GOT3 (cell line): ENCODE results near the gene NCOA1.
A peak's percentile ranks its signal among the peaks of the same experiment; 100 is the strongest.
"Not testable (repeated sequence)": the region's sequence is repeated elsewhere in the genome, so short reads cannot be mapped to it uniquely, and the experiment has no call there.

Experiments
- DNase-seq: peaks from one replicate; lab custom pipeline; 2025; ENCODE audit warnings: mixed read lengths; lab: John Stamatoyannopoulos, UW

Gene NCOA1

GRCh38 chr2:24490690-24491541, at the start of gene NCOA1:
Gene NCOA1, plus strand, starts transcription at chr2:24491254. Its CDS starts 167,424 bp downstream, at chr2:24658678.
- peak; percentile 66 for DNase-seq

GRCh38 chr2:24448797-24449196, 42.3 kb upstream of the NCOA1 start:
- no peak for DNase-seq

GRCh38 chr2:24449344-24449743, 41.7 kb upstream of the NCOA1 start:
- no peak for DNase-seq

GRCh38 chr2:24451805-24452501, 39.1 kb upstream of the NCOA1 start:
- DNase-seq: no peak

- DNase-seq: no peak
Observed at GRCh38 chr2:24452502-24452885, 38.6 kb upstream of the NCOA1 start.

GRCh38 chr2:24453379-24454073, 37.5 kb upstream of the NCOA1 start:
- no peak for DNase-seq

GRCh38 chr2:24454294-24454693, 36.8 kb upstream of the NCOA1 start:
- DNase-seq: no peak

GRCh38 chr2:24456599-24457556, 34.2 kb upstream of the NCOA1 start:
- DNase-seq: peak; percentile 20

- no peak for DNase-seq
Observed at GRCh38 chr2:24457696-24458386, 33.2 kb upstream of the NCOA1 start.

- DNase-seq: no peak
Observed at GRCh38 chr2:24459224-24460161, 31.6 kb upstream of the NCOA1 start.

GRCh38 chr2:24461685-24462084, 29.4 kb upstream of the NCOA1 start:
- no peak for DNase-seq

- no peak for DNase-seq
Observed at GRCh38 chr2:24463271-24463670, 27.8 kb upstream of the NCOA1 start.

GRCh38 chr2:24466871-24467870, 23.9 kb upstream of the NCOA1 start:
- DNase-seq: no peak

- not testable (repeated sequence) for DNase-seq
Observed at GRCh38 chr2:24468453-24468852, 22.6 kb upstream of the NCOA1 start.

- DNase-seq: no peak
Observed at GRCh38 chr2:24469148-24469650, 21.9 kb upstream of the NCOA1 start.

- DNase-seq: no peak
Observed at GRCh38 chr2:24471662-24472061, 19.4 kb upstream of the NCOA1 start.

- DNase-seq: no peak
Observed at GRCh38 chr2:24472416-24472815, 18.6 kb upstream of the NCOA1 start.

- no peak for DNase-seq
Observed at GRCh38 chr2:24473626-24474025, 17.4 kb upstream of the NCOA1 start.
